RWPE2 (cell line): Measurements from ENCODE around the gene NARF.

Source experiments
- ATAC-seq: fragments of 200-7000 bp; cut with Tn5 transposase; 3 replicates; pipeline ENCODE4 v1.9.1; 2021; ENCODE audit warnings: low read depth
- DNase-seq: peaks from one replicate; pipeline ENCODE4 v3.0.0-alpha.2; 2020; ENCODE audit warnings: low spot score
- H3K27ac ChIP-seq: fragments of 450-650 bp; 2 replicates; pipeline ENCODE4 v1.5.1; 2017; ENCODE audit warnings: mild to moderate bottlenecking; ENCODE audit not compliant: poor library complexity, severe bottlenecking
- H3K27me3 ChIP-seq: fragments of 250-450 bp; sonication (Bioruptor Pico); 2 replicates; pipeline ENCODE4 v1.5.1; 2021; ENCODE audit warnings: mild to moderate bottlenecking, moderate library complexity; ENCODE audit not compliant: insufficient read depth, poor library complexity, severe bottlenecking
- H3K36me3 ChIP-seq: fragments of 250-450 bp; sonication (Bioruptor Pico); 2 replicates; pipeline ENCODE4 v1.5.1; 2020; ENCODE audit warnings: low read depth, mild to moderate bottlenecking, moderate library complexity
- H3K4me1 ChIP-seq: fragments of 250-450 bp; sonication (Bioruptor Pico); 2 replicates; pipeline ENCODE4 v1.5.1; 2021; ENCODE audit warnings: mild to moderate bottlenecking, moderate library complexity; ENCODE audit not compliant: insufficient read depth, poor library complexity, severe bottlenecking
- H3K4me3 ChIP-seq: fragments of 250-450 bp; sonication (Bioruptor Pico); 2 replicates; pipeline ENCODE4 v1.5.1; 2021; ENCODE audit warnings: mild to moderate bottlenecking, moderate library complexity; ENCODE audit not compliant: severe bottlenecking
- H3K9me3 ChIP-seq: fragments of 250-450 bp; sonication (Bioruptor Pico); 2 replicates; pipeline ENCODE4 v1.5.1; 2021; ENCODE audit warnings: mild to moderate bottlenecking, moderate library complexity; ENCODE audit not compliant: severe bottlenecking
- CTCF ChIP-seq: fragments of 450-650 bp; IDR thresholded peaks from one replicate; pipeline ENCODE4 v1.5.1; 2017; ENCODE audit warnings: mild to moderate bottlenecking, moderate library complexity; ENCODE audit not compliant: poor library complexity, severe bottlenecking

The NARF gene

GRCh38 chr17:82470065-82470464 is 11.5 kb downstream of the NARF start:
- H3K27me3 ChIP-seq, result no peaks in the 10 kb centered on the region
- H3K4me1 ChIP-seq, result no peaks in the 10 kb centered on the region
- no peak overlapping the region for H3K4me3 ChIP-seq
- no peaks in the 10 kb centered on the region for H3K9me3 ChIP-seq
- no peak overlapping the region for H3K27ac ChIP-seq
- ATAC-seq, result no peak
- DNase-seq, result no peak
- no peak for TF ChIP-seq CTCF
- peaks cover 42% of the 10 kb centered on the region for H3K36me3 ChIP-seq

DNA sequence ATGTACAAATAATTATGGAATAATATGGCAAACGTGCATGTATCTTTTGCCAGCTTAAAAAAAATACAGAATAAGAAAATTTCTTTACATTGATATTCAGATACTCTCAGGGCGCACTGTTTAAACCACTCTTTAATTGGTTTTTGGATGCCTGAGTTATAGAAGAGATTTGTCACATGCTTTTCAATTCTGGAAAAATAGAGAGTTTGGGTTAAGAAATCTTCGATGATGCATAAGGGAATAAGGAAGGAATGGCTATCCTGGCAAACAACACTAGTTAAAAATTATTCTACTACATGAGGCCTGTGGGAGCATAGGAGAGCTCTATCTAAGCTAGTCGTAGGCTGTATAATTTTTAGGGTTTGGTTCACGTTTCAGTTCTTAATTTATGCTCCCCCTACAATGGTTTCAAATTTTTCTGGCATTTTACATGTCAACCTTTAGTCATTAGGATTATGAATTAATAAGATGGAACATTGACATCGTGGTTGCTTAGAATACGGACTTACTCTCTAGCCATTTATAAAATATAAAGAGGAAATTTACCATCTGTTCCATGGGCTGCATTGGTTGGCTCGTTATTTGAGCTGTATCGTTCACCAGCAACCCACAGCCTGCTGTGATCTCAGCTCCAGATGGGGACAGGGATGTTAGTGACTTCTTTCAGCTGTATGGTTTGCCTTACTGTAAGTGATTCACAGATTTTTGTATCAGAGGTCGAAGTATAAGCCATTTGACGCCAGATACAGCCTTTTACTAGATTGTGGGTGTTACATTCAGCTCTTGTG is 15.9 kb downstream of the NARF start:
- H3K36me3 ChIP-seq, result peaks cover 36% of the 10 kb centered on the region
- no peaks in the 10 kb centered on the region for H3K4me1 ChIP-seq
- no peak overlapping the region for H3K27ac ChIP-seq
- no peaks in the 10 kb centered on the region for H3K9me3 ChIP-seq
- DNase-seq (no peak), ATAC-seq (no peak)
- H3K4me3 ChIP-seq, result no peak overlapping the region
- TF ChIP-seq CTCF, result no peak
- no peaks in the 10 kb centered on the region for H3K27me3 ChIP-seq

DNA sequence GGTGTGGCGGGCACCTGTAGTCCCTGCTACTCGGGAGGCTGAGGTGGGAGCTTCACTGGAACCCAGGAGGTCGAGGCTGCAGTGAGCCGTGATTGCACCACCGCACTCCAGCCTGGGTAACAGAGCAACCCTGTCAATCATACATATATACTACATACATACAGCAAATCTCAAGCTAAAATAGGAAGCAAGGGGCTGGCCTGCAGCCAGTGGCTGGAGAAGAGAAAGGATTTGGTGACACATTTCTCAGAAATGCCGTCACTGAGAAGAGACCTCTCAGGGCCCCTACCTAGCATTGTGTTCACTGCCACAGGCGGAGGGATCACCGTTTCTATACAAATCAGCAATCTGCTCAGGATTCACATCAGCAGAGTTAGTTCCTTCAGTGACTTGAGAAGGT is 16.9 kb downstream of the NARF start:
- no peak for DNase-seq
- H3K27me3 ChIP-seq, result no peaks in the 10 kb centered on the region
- no peak for ATAC-seq
- H3K9me3 ChIP-seq, result no peaks in the 10 kb centered on the region
- TF ChIP-seq CTCF, result no peak
- H3K36me3 ChIP-seq, result peaks cover 37% of the 10 kb centered on the region
- H3K4me1 ChIP-seq, result no peaks in the 10 kb centered on the region
- H3K27ac ChIP-seq, result no peak overlapping the region
- H3K4me3 ChIP-seq, result no peak overlapping the region

GRCh38 chr17:82477934-82478333 is 19.4 kb downstream of the NARF start:
- no peak for ATAC-seq
- no peak overlapping the region for H3K27ac ChIP-seq
- DNase-seq, result no peak
- no peak for TF ChIP-seq CTCF
- no peaks in the 10 kb centered on the region for H3K4me1 ChIP-seq
- no peak overlapping the region for H3K4me3 ChIP-seq
- H3K36me3 ChIP-seq, result peaks cover 33% of the 10 kb centered on the region
- H3K27me3 ChIP-seq, result no peaks in the 10 kb centered on the region
- no peaks in the 10 kb centered on the region for H3K9me3 ChIP-seq

- H3K9me3 ChIP-seq, result no peaks in the 10 kb centered on the region
- no peak overlapping the region for H3K4me3 ChIP-seq
- ATAC-seq, result no peak
- no peak overlapping the region for H3K27ac ChIP-seq
- no peaks in the 10 kb centered on the region for H3K27me3 ChIP-seq
- DNase-seq, result no peak
- H3K36me3 ChIP-seq, result peaks cover 21% of the 10 kb centered on the region
- no peaks in the 10 kb centered on the region for H3K4me1 ChIP-seq
- no peak for TF ChIP-seq CTCF
Observed at GRCh38 chr17:82479602-82480001, 21.1 kb downstream of the NARF start.
